HG03103 (cell line): ENCODE data around the gene NUDT7.
A peak's percentile ranks its signal among the peaks of the same experiment; 100 is the strongest.

Experiments used
- ATAC-seq: cut with Tn5 transposase; IDR thresholded peaks from one replicate; pipeline ENCODE4 v1.9.1; 2021; ENCODE audit warnings: low read depth; ENCODE audit not compliant: unreplicated experiment

NUDT7 gene

GRCh38 chr16:77723108-77723514 is 797 bp downstream of the NUDT7 start:
- ATAC-seq = no peak

GRCh38 chr16:77724174-77724573 is 1.9 kb downstream of the NUDT7 start:
- no peak for ATAC-seq

GRCh38 chr16:77729951-77730350 is 7.6 kb downstream of the NUDT7 start:
- ATAC-seq = no peak

- no peak for ATAC-seq
Observed at GRCh38 chr16:77732241-77732946, 10.1 kb downstream of the NUDT7 start.

GRCh38 chr16:77736879-77737278 is 14.6 kb downstream of the NUDT7 start:
- peak; percentile 78 for ATAC-seq

GRCh38 chr16:77738706-77739558 is 16.6 kb downstream of the NUDT7 start:
- ATAC-seq = no peak

GRCh38 chr16:77739559-77739892 is 17.2 kb downstream of the NUDT7 start:
- ATAC-seq = no peak

- no peak for ATAC-seq
Observed at GRCh38 chr16:77744141-77744540, 21.8 kb downstream of the NUDT7 start.

GRCh38 chr16:77745972-77746371 is 23.7 kb downstream of the NUDT7 start:
- no peak for ATAC-seq

GRCh38 chr16:77748421-77749005 is 26.2 kb downstream of the NUDT7 start:
- ATAC-seq = no peak

GRCh38 chr16:77749415-77749814 is 27.1 kb downstream of the NUDT7 start:
- no peak for ATAC-seq

GRCh38 chr16:77758046-77758445 is 35.7 kb downstream of the NUDT7 start:
- no peak for ATAC-seq

GRCh38 chr16:77758508-77758907 is 36.2 kb downstream of the NUDT7 start:
- ATAC-seq = no peak

GRCh38 chr16:77759201-77759600 is 36.9 kb downstream of the NUDT7 start:
- no peak for ATAC-seq

GRCh38 chr16:77759821-77760220 is 37.5 kb downstream of the NUDT7 start:
- ATAC-seq = no peak

- no peak for ATAC-seq
Observed at GRCh38 chr16:77760800-77761199, 38.5 kb downstream of the NUDT7 start.

- no peak for ATAC-seq
Observed at GRCh38 chr16:77761204-77761603, 38.9 kb downstream of the NUDT7 start.

- ATAC-seq = no peak
Observed at GRCh38 chr16:77762262-77762661, 39.9 kb downstream of the NUDT7 start.

- ATAC-seq = no peak
Observed at GRCh38 chr16:77763994-77764393, 41.7 kb downstream of the NUDT7 start.

GRCh38 chr16:77767211-77767610 is 44.9 kb downstream of the NUDT7 start:
- ATAC-seq = no peak

GRCh38 chr16:77767826-77768225 is 45.5 kb downstream of the NUDT7 start:
- ATAC-seq = no peak
